HUES48 (cell line): ENCODE measurements around the gene DLG2.

ENCODE experiments used
- H3K27ac ChIP-seq: one replicate; pipeline ENCODE4 v1.7.0; 2013; ENCODE audit warnings: low read depth, low read length, inconsistent platforms
- H3K27me3 ChIP-seq: 2 replicates; pipeline ENCODE4 v1.6.1; 2013; ENCODE audit warnings: mild to moderate bottlenecking, low read length; ENCODE audit not compliant: control insufficient read depth, insufficient read depth
- H3K36me3 ChIP-seq: 2 replicates; pipeline ENCODE4 v1.6.1; 2013; ENCODE audit warnings: low read length; ENCODE audit not compliant: control insufficient read depth, insufficient read depth
- H3K4me1 ChIP-seq: 2 replicates; pipeline ENCODE4 v1.6.1; 2013; ENCODE audit warnings: mild to moderate bottlenecking, low read length; ENCODE audit not compliant: control insufficient read depth, insufficient read depth
- H3K4me3 ChIP-seq: 2 replicates; pipeline ENCODE4 v1.5.1; 2013; ENCODE audit warnings: mild to moderate bottlenecking, low read depth, low read length
- H3K9ac ChIP-seq: 2 replicates; pipeline ENCODE4 v1.6.1; 2013; ENCODE audit warnings: mild to moderate bottlenecking, low read depth, low read length, moderate library complexity
- H3K9me3 ChIP-seq: 2 replicates; pipeline ENCODE4 v1.6.1; 2013; ENCODE audit warnings: low read length; ENCODE audit not compliant: control insufficient read depth, insufficient read depth

Gene DLG2

DNA sequence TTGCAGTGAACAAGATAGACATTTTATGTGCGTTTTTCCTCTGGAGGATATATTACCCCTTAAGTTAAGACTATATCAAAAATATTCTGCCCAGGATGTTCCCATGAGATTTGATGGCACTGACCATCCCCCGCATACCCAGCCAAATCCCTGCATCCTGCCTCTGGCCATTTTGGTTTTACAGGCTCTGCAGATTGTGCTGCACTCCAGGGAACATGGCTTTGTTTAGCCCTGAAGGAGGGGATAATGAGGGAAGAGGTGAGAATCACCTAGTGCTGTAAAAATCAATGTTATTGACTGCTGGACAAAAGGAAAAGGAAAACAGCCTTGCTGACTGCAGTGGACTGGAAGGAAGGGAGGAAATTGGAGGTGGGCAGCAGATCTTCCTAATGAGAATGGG, 717.4 kb downstream of the DLG2 start:
- no peaks in the 10 kb centered on the region for H3K27me3 ChIP-seq
- no peaks in the 10 kb centered on the region for H3K36me3 ChIP-seq
- no peak overlapping the region for H3K4me3 ChIP-seq
- no peaks in the 10 kb centered on the region for H3K9me3 ChIP-seq
- H3K4me1 ChIP-seq = peaks cover 17% of the 10 kb centered on the region
- peak overlapping the region; percentile 26 for H3K27ac ChIP-seq
- H3K9ac ChIP-seq = no peak overlapping the region

DNA sequence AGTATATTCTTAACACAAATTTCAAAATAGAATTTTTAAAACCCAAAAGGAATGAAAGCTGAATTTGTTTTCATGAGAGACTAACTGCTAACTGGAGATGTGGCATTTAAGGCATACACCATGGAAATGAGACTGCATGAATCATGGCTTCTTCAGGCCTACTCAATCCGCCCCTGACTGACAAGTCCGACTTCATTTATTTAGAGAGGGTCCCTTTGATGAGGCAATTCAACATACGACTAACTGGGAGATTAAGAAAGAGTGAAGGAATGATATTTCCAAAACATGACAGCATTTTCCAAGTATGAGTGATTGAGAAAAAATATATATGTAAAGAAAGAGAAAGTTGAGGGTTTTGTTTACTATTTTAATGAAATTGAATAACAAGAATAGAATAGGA, 720.1 kb downstream of the DLG2 start:
- Histone ChIP-seq H3K27ac (no peak overlapping the region), H3K9me3 (no peaks in the 10 kb centered on the region), H3K4me1 (peaks cover 14% of the 10 kb centered on the region), H3K9ac (no peak overlapping the region), H3K36me3 (no peaks in the 10 kb centered on the region), H3K4me3 (no peak overlapping the region), H3K27me3 (no peaks in the 10 kb centered on the region)

DNA sequence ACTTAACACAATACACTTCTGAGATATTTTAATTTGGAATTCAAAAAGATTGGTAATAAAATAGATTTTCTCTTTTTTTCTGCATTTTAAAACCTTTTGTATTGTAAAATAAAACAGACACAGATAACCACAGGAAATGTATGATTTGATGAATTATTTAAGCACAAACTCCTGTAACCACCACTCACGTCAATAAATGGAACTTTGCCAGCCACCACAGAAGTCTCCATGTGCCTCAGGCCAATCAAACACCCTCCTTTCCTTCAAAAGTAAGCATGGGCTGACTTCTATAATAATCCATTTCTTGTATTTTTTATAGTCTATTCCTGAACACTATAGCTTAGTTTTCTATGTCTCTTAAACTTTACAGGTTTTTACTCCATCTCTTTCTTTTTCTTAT, 721.7 kb downstream of the DLG2 start:
- H3K9me3 ChIP-seq = no peaks in the 10 kb centered on the region

DNA sequence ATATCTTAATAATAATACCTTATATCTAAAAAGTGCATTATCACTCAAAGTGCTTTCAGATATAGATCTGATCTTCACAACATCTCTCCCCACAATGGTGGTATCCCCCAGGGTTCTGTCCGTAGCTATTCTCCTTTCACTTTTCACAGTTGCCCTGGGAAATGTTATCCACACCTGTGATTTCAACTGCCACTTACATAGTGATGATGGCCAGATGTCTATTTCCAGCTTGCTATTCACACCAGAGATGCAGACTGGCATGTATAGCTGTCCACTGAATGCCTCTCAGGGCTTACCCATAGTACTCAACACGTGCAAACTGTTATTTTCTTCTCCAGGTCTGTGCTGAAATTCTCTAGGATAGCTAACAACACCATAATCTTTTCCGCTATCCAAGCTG, 724.7 kb downstream of the DLG2 start:
- Histone ChIP-seq H3K36me3 (no peaks in the 10 kb centered on the region), H3K9ac (no peak overlapping the region), H3K27ac (no peak overlapping the region), H3K27me3 (no peaks in the 10 kb centered on the region), H3K4me3 (no peak overlapping the region), H3K4me1 (no peaks in the 10 kb centered on the region), H3K9me3 (no peaks in the 10 kb centered on the region)

More for the DNA sequence above, 721.7 kb downstream of the DLG2 start:
- Histone ChIP-seq H3K27me3 (no peaks in the 10 kb centered on the region), H3K36me3 (no peaks in the 10 kb centered on the region), H3K4me1 (peaks cover 14% of the 10 kb centered on the region), H3K9ac (no peak overlapping the region), H3K27ac (no peak overlapping the region), H3K4me3 (no peak overlapping the region)

DNA sequence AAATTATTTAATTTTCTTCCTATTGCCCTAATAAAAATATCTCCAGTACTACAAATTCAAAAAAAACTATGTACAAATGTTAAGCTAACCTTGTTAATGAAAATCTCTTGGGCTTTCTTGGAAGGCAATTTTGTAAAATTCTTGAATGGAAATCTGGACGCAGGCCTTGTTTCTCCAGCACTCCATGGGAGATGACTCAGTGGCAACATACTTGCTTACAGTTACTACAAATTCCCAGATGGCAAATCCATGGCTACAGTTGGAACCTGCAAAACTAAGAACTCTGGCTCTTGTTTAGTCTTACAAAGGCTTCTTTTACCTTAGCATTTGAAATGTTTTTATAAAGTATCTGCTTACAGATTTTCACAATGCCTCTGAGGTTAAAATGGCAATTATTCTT, 725.2 kb downstream of the DLG2 start:
- no peaks in the 10 kb centered on the region for H3K9me3 ChIP-seq
- no peaks in the 10 kb centered on the region for H3K4me1 ChIP-seq
- H3K9ac ChIP-seq = no peak overlapping the region
- H3K36me3 ChIP-seq = no peaks in the 10 kb centered on the region
- H3K27me3 ChIP-seq = no peaks in the 10 kb centered on the region
- H3K27ac ChIP-seq = no peak overlapping the region
- H3K4me3 ChIP-seq = no peak overlapping the region

DNA sequence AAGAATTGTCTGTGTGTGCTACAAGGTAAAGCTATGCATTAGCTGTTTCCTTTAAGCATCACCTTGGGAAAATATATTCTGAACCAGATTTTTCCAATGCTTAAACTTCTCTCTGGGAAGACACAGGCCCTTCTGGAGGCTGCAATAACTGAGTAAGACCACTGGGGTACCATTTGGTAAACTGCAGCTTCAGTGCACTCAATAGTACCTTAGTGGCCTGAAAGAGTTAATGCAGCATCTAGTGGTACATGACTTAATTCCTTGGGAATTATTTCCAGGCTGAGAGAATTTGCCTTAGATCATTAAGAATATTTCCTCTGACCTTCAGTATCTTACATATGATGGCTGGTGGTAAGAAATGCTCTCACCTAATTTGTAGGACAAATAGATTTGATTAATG, 727.4 kb downstream of the DLG2 start:
- Histone ChIP-seq H3K4me1 (0 out of 2 replicates have a peak, but pooled peaks cover under 1% of the 10 kb centered on the region), H3K27ac (no peak overlapping the region), H3K9me3 (no peaks in the 10 kb centered on the region), H3K4me3 (no peak overlapping the region), H3K36me3 (no peaks in the 10 kb centered on the region), H3K9ac (no peak overlapping the region), H3K27me3 (no peaks in the 10 kb centered on the region)

DNA sequence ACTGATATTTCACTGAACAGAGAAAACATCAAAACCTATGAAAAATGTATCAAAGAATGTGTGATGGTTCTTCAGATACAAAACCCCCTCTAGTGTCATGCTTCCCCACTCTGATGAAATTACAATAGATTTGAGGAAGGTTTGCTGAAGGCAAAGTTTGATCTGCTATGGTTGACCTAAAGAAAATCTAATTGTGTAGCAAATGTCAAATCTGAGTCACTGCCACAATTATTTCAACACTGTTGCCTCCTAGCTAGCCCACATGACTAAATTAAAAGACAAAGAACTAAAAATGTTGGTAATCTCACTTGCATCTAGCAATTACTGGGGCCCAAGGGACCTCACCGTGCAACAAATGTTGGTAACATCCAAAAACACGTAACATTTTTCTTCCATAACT, 728.0 kb downstream of the DLG2 start:
- no peaks in the 10 kb centered on the region for H3K36me3 ChIP-seq
- no peak overlapping the region for H3K4me3 ChIP-seq
- H3K27me3 ChIP-seq = no peaks in the 10 kb centered on the region
- H3K9me3 ChIP-seq = no peaks in the 10 kb centered on the region
- H3K9ac ChIP-seq = no peak overlapping the region
- no peak overlapping the region for H3K27ac ChIP-seq
- H3K4me1 ChIP-seq = 0 out of 2 replicates have a peak, but pooled peaks cover 3% of the 10 kb centered on the region

DNA sequence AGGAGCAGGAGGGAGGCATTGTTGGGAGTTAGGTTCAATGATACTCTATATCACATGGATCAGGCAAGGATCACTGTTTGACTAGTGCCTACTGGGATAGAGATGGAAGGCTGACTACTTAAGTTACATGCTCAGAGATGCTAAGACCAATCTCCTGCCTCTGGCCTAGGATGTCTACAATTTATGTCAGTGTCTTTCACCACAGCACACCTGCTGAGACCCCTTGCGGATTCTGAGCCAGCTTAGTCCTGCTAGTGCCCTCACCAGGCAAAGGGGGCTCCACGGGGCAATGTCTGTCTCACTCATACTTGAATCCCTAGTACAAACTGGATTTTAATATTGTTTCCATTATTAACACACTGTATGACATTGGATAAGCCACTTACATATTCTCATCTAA, 732.5 kb downstream of the DLG2 start:
- Histone ChIP-seq H3K27me3 (no peaks in the 10 kb centered on the region), H3K4me3 (no peak overlapping the region), H3K9me3 (no peaks in the 10 kb centered on the region), H3K9ac (no peak overlapping the region), H3K4me1 (0 out of 2 replicates have a peak, but pooled peaks cover 3% of the 10 kb centered on the region), H3K27ac (no peak overlapping the region), H3K36me3 (no peaks in the 10 kb centered on the region)

DNA sequence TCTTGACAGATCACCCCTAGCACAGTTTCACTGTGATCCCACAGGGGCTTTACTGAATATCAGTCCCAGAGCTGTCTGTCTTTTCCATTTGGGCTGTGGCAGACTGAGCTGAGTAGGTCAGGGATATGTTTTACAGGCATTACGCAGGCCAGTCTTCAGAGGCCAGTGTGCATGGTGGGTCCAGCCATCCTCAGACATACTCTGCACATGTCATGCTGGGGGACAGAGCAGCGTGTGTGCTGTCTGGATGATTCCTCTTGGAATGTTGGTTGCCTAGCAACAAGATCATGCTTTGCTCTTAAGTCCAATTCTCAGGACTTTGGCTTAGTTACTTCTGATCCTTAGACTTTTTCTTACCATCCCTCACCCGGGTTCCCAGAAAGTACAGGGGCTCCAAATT, 736.5 kb downstream of the DLG2 start:
- H3K4me3 ChIP-seq = no peak overlapping the region

DNA sequence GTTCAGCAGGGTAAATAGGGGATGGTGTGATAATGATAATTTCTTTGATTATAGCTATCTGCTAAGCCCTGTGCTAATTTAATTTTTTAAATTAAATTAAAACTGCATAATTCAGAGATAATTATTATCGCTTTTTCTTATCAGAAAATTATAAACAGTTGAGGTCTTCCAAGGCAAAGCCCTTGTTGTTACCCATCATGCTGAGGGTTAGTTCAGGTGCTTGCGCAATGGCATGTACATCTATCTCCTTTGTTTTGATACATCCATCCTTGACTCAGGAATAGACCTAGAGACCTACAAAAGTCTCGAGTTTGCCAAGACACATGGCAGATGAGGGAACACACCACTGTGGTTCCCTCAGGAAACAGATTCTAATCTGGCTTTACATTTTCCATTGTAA, 737.6 kb downstream of the DLG2 start:
- Histone ChIP-seq H3K9ac (no peak overlapping the region), H3K27ac (no peak overlapping the region), H3K9me3 (no peaks in the 10 kb centered on the region)

More for the DNA sequence above, 736.5 kb downstream of the DLG2 start:
- Histone ChIP-seq H3K36me3 (no peaks in the 10 kb centered on the region), H3K9ac (no peak overlapping the region), H3K9me3 (no peaks in the 10 kb centered on the region), H3K4me1 (0 out of 2 replicates have a peak, but pooled peaks cover 3% of the 10 kb centered on the region), H3K27ac (no peak overlapping the region), H3K27me3 (no peaks in the 10 kb centered on the region)

DNA sequence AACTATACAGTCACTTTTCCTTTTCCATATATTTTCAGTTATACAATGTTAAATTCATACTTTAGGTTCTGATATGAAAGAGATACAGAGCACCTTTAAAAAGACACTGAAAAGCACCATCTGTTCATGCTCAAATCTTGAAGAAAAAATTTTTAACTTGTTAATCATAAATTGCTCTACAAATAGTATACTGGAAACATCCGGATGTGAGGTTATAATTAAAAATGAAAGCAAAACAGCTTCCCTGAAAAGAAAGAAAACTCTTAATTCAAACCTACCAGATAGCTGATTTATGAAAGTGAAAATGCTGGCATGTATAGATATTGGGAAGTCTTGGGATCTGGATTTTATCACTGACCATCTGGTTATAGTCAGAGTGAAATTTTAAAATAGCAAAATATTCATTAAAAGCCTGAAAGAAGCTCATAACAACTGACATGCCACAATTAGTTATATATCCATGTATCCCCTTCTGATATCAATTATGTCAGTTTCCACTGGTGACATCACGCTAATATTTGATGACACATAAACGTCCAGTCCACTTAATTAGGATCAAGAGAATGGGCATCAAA, 740.0 kb downstream of the DLG2 start:
- H3K27ac ChIP-seq = no peak overlapping the region
- no peaks in the 10 kb centered on the region for H3K4me1 ChIP-seq
- H3K27me3 ChIP-seq = no peaks in the 10 kb centered on the region
- H3K4me3 ChIP-seq = no peak overlapping the region
- H3K36me3 ChIP-seq = no peaks in the 10 kb centered on the region
- no peak overlapping the region for H3K9ac ChIP-seq
- H3K9me3 ChIP-seq = no peaks in the 10 kb centered on the region

More for the DNA sequence above, 737.6 kb downstream of the DLG2 start:
- Histone ChIP-seq H3K36me3 (no peaks in the 10 kb centered on the region), H3K4me1 (0 out of 2 replicates have a peak, but pooled peaks cover 1% of the 10 kb centered on the region), H3K27me3 (no peaks in the 10 kb centered on the region), H3K4me3 (no peak overlapping the region)
